C4-2B (cell line): Measurements from ENCODE around the gene HPX.

Source experiments
- ZFX ChIP-seq: fragments of 450-650 bp; IDR thresholded peaks from 2 replicates; pipeline ENCODE4 v1.6.1; 2017
- TF ChIP-seq, protein P1 (sequence below): fragments of 450-650 bp; conservative IDR thresholded peaks from 2 replicates; pipeline ENCODE4 v1.5.1; 2017; ENCODE audit warnings: mild to moderate bottlenecking

- TF ChIP-seq, protein P1, sequence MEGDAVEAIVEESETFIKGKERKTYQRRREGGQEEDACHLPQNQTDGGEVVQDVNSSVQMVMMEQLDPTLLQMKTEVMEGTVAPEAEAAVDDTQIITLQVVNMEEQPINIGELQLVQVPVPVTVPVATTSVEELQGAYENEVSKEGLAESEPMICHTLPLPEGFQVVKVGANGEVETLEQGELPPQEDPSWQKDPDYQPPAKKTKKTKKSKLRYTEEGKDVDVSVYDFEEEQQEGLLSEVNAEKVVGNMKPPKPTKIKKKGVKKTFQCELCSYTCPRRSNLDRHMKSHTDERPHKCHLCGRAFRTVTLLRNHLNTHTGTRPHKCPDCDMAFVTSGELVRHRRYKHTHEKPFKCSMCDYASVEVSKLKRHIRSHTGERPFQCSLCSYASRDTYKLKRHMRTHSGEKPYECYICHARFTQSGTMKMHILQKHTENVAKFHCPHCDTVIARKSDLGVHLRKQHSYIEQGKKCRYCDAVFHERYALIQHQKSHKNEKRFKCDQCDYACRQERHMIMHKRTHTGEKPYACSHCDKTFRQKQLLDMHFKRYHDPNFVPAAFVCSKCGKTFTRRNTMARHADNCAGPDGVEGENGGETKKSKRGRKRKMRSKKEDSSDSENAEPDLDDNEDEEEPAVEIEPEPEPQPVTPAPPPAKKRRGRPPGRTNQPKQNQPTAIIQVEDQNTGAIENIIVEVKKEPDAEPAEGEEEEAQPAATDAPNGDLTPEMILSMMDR = no peak
- no peak for TF ChIP-seq ZFX
Observed at GRCh38 chr11:6402061-6402470, 38.7 kb downstream of the HPX start.
